PC-9 (cell line): ENCODE data around the gene ATP1B3. TPM values are rescaled to one million over a fixed set of nuclear protein-coding genes. Genes with fewer than 3 reads are reported as not detected.

Experiments
- BruUV-seq: library from RNA; stranded (reverse); fragments of 400-500 nt; replicated peaks from 2 replicates; lab custom pipeline; 2021; lab: Mats Ljungman, UMichigan
- CTCF ChIA-PET: fragments of 300-600 bp; sonication (Branson Sonifier 250); formaldehyde crosslinking; loops from one replicate; lab custom pipeline; 2022; ENCODE audit warnings: antibody characterized with exemption; lab: Charles Lee
- POLR2A ChIA-PET: fragments of 300-600 bp; sonication (Branson Sonifier 250); formaldehyde crosslinking; loops from one replicate; lab custom pipeline; 2022; ENCODE audit warnings: antibody characterized with exemption; ENCODE audit not compliant: unreplicated experiment; lab: Charles Lee
- DNase-seq, 2 experiments: peaks; one replicate each; pipeline versions ENCODE4 v3.0.0 to v3.0.0-alpha.2; 2015 to 2022; ENCODE audit warnings: mixed read lengths in 1 of 2
- H2AFZ ChIP-seq: fragments of 200-600 bp; sonication (generic); 2 replicates; pipeline ENCODE4 v1.8.1; 2017; ENCODE audit warnings: antibody characterized with exemption
- H3F3A ChIP-seq: fragments of 200-600 bp; sonication (generic); 2 replicates; pipeline ENCODE4 v1.8.1; 2017; ENCODE audit warnings: antibody characterized with exemption, mild to moderate bottlenecking, low read depth; ENCODE audit not compliant: insufficient read depth
- H3K27ac ChIP-seq: fragments of 200-600 bp; sonication (generic); 2 replicates; pipeline ENCODE4 v1.6.1; 2016; ENCODE audit warnings: mixed run types
- H3K27me3 ChIP-seq: fragments of 200-600 bp; sonication (generic); 2 replicates; pipeline ENCODE4 v1.6.1; 2016; ENCODE audit warnings: low read depth, mixed run types; ENCODE audit not compliant: insufficient read depth
- H3K36me3 ChIP-seq: fragments of 200-600 bp; sonication (generic); 2 replicates; pipeline ENCODE4 v1.6.1; 2016; ENCODE audit warnings: low read depth, mixed run types
- H3K4me1 ChIP-seq: fragments of 200-600 bp; sonication (generic); replicated peaks from 2 replicates; pipeline ENCODE4 v1.6.1; 2016; ENCODE audit warnings: mixed run types; ENCODE audit not compliant: insufficient read depth
- H3K4me2 ChIP-seq: fragments of 200-600 bp; sonication (generic); 2 replicates; pipeline ENCODE4 v1.6.1; 2017; ENCODE audit warnings: mixed run types
- H3K4me3 ChIP-seq: fragments of 200-600 bp; sonication (generic); 2 replicates; pipeline ENCODE4 v1.6.1; 2016; ENCODE audit warnings: mixed run types
- H3K79me2 ChIP-seq: fragments of 200-600 bp; sonication (generic); 2 replicates; pipeline ENCODE4 v1.6.1; 2017; ENCODE audit warnings: low read depth, mixed run types
- H3K9me2 ChIP-seq: fragments of 200-600 bp; sonication (generic); 2 replicates; pipeline ENCODE4 v1.8.1; 2017; ENCODE audit warnings: mild to moderate bottlenecking; ENCODE audit not compliant: insufficient read depth
- H3K9me3 ChIP-seq: fragments of 200-600 bp; sonication (generic); 2 replicates; pipeline ENCODE4 v1.8.1; 2016; ENCODE audit warnings: low read depth; ENCODE audit not compliant: insufficient read depth
- H4K20me1 ChIP-seq: fragments of 200-600 bp; sonication (generic); 2 replicates; pipeline ENCODE4 v1.8.1; 2017; ENCODE audit not compliant: insufficient read depth
- CTCF ChIP-seq: fragments of 200-600 bp; sonication (generic); conservative IDR thresholded peaks from 2 replicates; pipeline ENCODE4 v1.6.1; 2017; ENCODE audit warnings: mixed run types, antibody characterized with exemption, mild to moderate bottlenecking, moderate library complexity
- EZH2 ChIP-seq: fragments of 200-600 bp; sonication (generic); IDR thresholded peaks from 2 replicates; pipeline ENCODE4 v1.8.0; 2017; ENCODE audit warnings: antibody characterized with exemption, low read depth
- intact Hi-C: fragments of 100-400 bp; cut with micrococcal nuclease; formaldehyde crosslinking; loops from one replicate; pipeline ENCODE4 v1.10.0; 2022; ENCODE audit not compliant: unreplicated experiment
- total RNA-seq: library from RNA; stranded (reverse); gene quantifications from 2 replicates; pipeline ENCODE4 v1.2.3, GENCODE V29; 2021

ATP1B3 gene
- total RNA-seq, 1 experiment from 2014 or later = 69.7 TPM

- intact Hi-C loops = loop anchor here (10.0 kb wide), 1 partner anchor 394 kb away; the partner anchor contains the start of gene RASA2
- peak overlapping the region; percentile 85 for H3K4me2 ChIP-seq
Measured at GRCh38 chr3:141878326-141878725, 1.9 kb downstream of the ATP1B3 start.

DNA sequence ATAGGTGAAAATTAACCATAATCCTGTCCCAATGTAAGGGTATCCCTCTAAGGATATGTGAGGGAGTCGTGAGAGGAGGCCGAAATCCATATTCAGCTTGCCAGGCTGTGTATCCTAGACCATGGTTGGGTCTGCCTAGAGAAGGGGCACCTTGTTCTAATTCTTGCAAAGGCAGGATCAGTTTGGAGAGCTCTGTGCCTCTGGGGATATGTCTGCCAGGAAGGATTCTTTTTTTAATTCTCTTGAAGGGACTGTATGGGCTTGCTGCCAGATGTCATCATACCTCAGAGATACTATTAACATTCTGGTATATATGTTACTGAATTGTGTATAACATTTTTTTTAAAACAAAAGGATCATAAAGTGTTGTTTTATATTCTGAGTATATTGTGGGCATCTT is 2.4 kb downstream of the ATP1B3 start:
- H3K9me2 ChIP-seq = no peaks in the 10 kb centered on the region
- ChIA-PET CTCF (no interaction called here), POLR2A (interaction anchor here (0.6 kb wide), 1 partner anchor 230 kb away, joined by 5 read pairs; no protein-coding TSS in a partner anchor)
- H4K20me1 ChIP-seq = no peaks in the 10 kb centered on the region; the same call in 1 of the 2 replicates
- H2AFZ ChIP-seq = no peak overlapping the region
- peaks cover 67% of the 10 kb centered on the region for H3K79me2 ChIP-seq
- no peaks in the 10 kb centered on the region for H3K9me3 ChIP-seq
- TF ChIP-seq EZH2 = no peak
- no peak for TF ChIP-seq CTCF
- peak in 1 of 2 experiments; percentile 5 for DNase-seq
- intact Hi-C loops = loop anchor here (10.0 kb wide), 1 partner anchor 394 kb away; the partner anchor contains the start of gene RASA2
- 0 out of 2 replicates have a peak overlapping the region, but pooled peaks have one; percentile 45 for H3K27ac ChIP-seq
- H3K36me3 ChIP-seq = no peaks in the 10 kb centered on the region
- H3K4me2 ChIP-seq = peak overlapping the region; percentile 85
- BruUV-seq = no TSS peak
- no peaks in the 10 kb centered on the region for H3K27me3 ChIP-seq
- H3K4me1 ChIP-seq = peaks cover 20% of the 10 kb centered on the region
- H3K4me3 ChIP-seq = peak overlapping the region; percentile 77; the same call in 1 of the 2 replicates
- H3F3A ChIP-seq = peaks cover 10% of the 10 kb centered on the region; the same call in 1 of the 2 replicates

More at GRCh38 chr3:141878326-141878725, 1.9 kb downstream of the ATP1B3 start:
- H3K4me3 ChIP-seq = peak overlapping the region; percentile 77
- ChIA-PET CTCF (interaction anchor here (0.7 kb wide), 1 partner anchor 138 kb away, joined by 7 read pairs; no protein-coding TSS in a partner anchor), POLR2A (interaction anchor here (0.6 to 0.7 kb wide), 4 partner anchors 8 to 390 kb away, joined by 3 to 6 read pairs (median 4); no protein-coding TSS in a partner anchor)
- H3K27me3 ChIP-seq = no peaks in the 10 kb centered on the region
- no peaks in the 10 kb centered on the region for H3K9me3 ChIP-seq
- no peak overlapping the region; the same call in 1 of the 2 replicates for H2AFZ ChIP-seq
- no peak for DNase-seq
- H4K20me1 ChIP-seq = no peaks in the 10 kb centered on the region; the same call in 1 of the 2 replicates
- no peaks in the 10 kb centered on the region for H3K9me2 ChIP-seq
- no peaks in the 10 kb centered on the region for H3K36me3 ChIP-seq
- H3K4me1 ChIP-seq = peaks cover 20% of the 10 kb centered on the region
- peaks cover 62% of the 10 kb centered on the region for H3K79me2 ChIP-seq
- TF ChIP-seq EZH2 (no peak), CTCF (no peak)
- 0 out of 2 replicates have a peak overlapping the region, but pooled peaks have one; percentile 45 for H3K27ac ChIP-seq
- peaks cover 10% of the 10 kb centered on the region; the same call in 1 of the 2 replicates for H3F3A ChIP-seq
- BruUV-seq = no TSS peak

- TF ChIP-seq EZH2 (no peak), CTCF (no peak)
- H3K4me2 ChIP-seq = no peak overlapping the region
- no peaks in the 10 kb centered on the region for H3K9me3 ChIP-seq
- H3K36me3 ChIP-seq = no peaks in the 10 kb centered on the region
- H3K27ac ChIP-seq = no peak overlapping the region
- 0 out of 2 replicates have a peak, but pooled peaks cover 4% of the 10 kb centered on the region for H3F3A ChIP-seq
- peaks cover 20% of the 10 kb centered on the region for H3K4me1 ChIP-seq
- POLR2A ChIA-PET = no interaction called here
- H3K4me3 ChIP-seq = no peak overlapping the region
- CTCF ChIA-PET = interaction anchor here (0.5 kb wide), 1 partner anchor 82 kb away, joined by 7 read pairs; no protein-coding TSS in a partner anchor
- no peaks in the 10 kb centered on the region; the same call in 1 of the 2 replicates for H4K20me1 ChIP-seq
- no peaks in the 10 kb centered on the region for H3K27me3 ChIP-seq
- H3K79me2 ChIP-seq = peaks cover 90% of the 10 kb centered on the region
- BruUV-seq = no TSS peak
- intact Hi-C loops = no loop called here
- H2AFZ ChIP-seq = no peak overlapping the region
- DNase-seq = no peak
- no peaks in the 10 kb centered on the region for H3K9me2 ChIP-seq
Measured at GRCh38 chr3:141881702-141882101, 5.3 kb downstream of the ATP1B3 start.
